HUDEP-2 (cell line): ENCODE data around the gene EIF2S2.

Experiments used
- DNase-seq, 76 experiments: peaks; one replicate each; lab custom pipeline; 2025; ENCODE audit not compliant: unreplicated experiment in 76 of 76; lab: John Stamatoyannopoulos, UW

EIF2S2 gene

DNA sequence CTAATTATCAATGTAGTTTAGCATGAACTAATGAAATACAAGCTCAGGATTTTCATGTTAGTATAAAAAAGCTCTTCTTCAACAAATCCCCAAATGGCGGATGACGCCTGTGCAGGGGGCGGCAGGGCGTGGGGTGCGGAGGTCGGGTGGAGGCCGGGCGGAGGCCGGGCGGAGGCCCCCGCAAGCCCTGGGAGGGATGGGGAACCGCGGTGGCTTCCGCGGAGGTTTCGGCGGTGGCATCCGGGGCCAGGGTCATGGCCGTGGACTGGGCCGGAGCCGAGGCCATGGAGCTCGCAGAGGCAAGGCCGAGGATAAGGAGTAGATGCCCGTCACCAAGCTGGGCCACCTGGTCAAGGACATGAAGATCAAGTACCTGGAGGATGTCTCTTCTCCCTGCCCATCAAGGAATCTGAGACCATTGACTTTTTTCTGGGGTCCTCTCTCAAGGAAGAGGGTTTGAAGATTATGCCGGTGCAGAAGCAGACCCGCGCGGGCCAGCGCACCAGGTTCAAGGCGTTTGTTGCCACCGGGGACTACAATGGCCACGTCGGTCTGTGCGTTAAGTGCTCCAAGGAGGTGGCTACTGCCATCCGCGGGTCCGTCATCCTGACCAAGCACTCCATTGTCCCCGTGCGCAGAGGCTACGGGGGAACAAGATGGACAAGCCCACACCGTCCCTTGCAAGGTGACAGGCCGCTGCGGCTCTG, 10.4 kb upstream of the EIF2S2 start:
- DNase-seq: no peak

DNA sequence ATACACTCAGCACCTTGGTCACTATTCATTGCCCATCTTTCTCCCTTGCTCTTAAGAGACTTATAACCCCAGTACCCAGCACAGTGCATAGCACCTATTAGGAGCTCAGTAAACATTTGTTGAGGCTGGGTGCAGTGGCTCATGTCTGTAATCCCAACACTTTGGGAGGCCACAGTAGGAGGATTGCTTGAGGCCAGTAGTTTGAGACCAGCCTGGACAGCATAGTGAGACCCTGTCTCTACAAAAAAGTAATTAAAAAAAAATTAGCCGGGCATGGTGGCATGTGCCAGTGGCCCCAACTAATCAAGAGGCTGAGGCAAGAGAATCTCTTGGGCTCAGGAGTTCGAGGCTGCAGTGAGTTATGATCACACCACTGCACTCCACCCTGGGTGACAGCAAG, 8.2 kb upstream of the EIF2S2 start:
- no peak for DNase-seq

DNA sequence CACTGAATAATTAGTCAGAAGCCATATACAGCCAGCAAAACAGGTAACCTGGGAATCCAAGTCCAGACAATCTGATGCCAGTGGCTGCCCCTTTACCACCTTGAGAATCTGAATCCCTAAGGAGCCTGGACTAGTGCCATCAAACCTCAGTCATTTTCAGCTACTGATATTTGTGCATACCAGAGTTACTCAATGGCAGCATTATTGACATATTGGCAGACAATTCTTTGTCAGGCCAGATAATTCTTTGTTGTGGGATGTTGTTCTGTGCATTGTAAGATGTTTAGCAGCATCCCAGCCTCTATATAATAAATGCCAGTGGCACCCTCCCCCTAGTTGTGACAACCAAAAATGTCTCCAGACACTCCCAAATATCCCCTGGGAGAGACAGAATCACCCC, 3.2 kb upstream of the EIF2S2 start:
- no peak for DNase-seq

DNA sequence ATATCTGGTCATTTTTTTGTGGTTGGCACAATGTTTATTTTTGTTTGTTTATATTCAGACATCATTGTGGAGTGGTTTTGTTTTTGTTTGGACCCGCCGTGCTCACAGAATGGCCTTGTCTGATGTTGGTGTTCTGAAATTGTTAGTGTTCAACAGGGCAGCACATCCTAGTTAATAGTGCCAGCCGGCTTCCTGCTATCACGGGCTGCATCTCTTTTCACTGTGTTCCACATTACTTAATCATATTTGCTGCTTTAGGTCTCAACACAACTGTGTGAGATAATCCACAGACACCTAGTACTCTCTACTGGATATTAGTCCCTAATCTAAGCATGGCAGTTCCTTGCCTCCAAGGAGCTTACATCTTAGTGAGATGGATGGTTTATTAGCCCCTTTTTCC, 2.8 kb upstream of the EIF2S2 start:
- DNase-seq: no peak

DNA sequence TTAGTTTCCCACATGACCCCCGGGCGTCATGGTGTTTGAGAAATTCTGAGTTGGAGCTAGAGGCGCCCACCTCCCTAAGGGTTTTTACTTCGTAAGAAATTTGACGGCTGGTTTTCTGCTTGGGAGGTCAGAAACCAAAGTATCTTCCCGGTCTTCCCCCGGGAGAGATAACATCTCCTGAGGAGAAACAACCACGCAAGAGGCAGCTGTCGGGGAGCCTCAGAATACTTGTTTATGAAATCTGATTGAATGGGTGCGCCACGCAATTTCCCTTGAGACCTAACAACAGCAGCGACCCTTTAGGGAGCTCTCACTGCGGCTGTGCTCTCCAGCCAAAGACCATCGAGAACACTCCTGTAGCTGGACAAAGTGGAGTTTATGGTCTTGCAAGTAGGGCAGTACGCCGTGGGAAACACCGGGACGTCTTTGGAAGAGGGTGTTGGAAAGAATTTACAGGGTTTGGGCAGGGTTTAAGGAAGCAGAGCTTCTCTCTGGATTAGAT, 608 bp upstream of the EIF2S2 start:
- peak in 15 of 76 experiments; percentile 9 to 65 (median 33) for DNase-seq

DNA sequence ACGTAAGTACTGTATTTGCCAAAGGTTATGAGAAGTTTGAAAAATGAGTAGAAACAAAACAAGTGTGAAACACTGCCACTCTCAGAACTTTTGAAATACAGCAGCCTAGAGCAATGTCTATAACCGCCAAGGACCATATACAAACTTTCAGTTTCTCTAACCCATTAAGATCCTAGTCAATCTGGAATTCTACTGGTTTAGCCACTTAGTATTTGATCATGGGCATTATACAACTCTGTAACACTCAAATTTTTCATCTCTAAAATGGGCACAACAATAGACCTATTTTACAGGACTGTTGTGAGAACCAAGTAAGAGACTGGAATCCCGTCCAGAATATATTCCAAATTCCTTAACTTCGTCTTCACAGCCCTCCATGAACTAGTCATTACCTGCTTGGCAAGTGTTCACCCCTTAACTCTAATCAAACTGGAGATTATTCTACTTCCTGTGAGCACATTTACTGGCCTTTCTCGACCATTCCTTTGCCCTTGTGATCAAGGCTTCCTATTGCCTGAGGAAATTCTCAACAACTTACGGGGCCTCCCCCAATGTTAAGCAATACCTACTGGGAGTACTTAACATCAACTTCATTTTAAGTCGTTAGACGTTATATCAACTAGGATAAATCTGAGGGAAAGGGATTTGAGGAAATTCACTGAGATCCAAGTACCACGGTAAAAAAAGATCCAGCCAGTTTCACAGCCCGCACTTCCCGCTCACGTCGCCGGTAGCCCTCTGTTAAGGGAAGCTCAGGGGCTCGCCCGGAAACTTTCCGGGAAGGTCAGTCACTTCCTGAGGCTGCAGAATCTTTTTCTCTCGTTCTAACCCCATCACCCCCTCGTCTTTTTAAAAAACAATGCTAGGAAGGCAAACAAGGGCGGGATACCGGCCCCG, 1.1 kb downstream of the EIF2S2 start:
- peak in 1 of 76 experiments; percentile 10 for DNase-seq

DNA sequence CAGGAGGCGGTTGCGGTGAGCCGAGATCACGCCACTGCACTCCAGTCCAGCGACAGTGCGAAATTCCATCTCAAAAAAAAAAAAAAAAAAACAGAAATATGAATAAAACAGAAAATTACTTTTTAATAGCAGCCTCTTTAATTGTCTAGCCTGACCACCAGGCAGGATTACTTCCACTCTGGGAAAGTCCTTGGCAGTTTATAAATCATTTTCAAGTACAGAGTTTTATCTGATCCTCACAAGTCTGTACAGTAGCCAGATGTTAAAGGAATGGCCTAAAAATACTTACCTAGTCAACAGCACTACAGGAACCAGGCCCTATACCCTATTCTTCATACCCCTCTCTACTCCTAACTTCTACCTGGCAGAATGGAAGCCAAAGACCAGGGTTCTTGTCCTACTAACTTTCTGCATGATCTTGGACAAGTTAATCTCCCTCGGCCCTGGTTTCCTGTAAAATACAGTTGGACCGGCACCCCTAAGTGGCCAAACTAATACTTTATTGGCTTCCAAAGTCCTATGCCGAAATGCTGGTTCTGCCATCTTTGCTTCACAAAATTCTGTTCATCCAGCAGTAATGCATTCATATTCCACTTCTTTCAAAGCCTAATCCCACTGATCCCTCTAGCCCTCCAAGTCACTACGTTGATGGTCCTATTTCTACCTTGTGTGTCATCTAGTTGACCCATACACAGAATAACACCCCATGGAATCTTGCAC, 1.9 kb downstream of the EIF2S2 start:
- DNase-seq: no peak

DNA sequence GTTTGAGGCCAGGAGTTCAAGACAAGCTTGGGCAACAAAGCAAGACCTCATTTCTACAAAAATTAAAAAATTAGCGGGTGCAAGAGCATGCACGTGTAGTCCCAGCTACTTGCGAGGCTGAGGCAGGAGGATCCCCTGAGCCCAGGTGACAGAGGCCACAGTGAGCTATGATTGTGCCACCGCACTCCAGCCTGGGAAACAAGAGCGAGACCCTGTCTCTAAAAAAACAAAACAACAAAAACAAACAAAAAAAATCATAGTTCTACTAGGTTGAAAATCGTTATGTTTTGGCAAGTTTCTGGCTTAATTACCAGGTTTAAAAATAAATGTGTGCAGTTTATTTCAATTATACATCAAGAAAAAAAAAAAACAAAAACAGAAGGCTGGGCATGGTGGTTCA, 2.6 kb downstream of the EIF2S2 start:
- DNase-seq: no peak

DNA sequence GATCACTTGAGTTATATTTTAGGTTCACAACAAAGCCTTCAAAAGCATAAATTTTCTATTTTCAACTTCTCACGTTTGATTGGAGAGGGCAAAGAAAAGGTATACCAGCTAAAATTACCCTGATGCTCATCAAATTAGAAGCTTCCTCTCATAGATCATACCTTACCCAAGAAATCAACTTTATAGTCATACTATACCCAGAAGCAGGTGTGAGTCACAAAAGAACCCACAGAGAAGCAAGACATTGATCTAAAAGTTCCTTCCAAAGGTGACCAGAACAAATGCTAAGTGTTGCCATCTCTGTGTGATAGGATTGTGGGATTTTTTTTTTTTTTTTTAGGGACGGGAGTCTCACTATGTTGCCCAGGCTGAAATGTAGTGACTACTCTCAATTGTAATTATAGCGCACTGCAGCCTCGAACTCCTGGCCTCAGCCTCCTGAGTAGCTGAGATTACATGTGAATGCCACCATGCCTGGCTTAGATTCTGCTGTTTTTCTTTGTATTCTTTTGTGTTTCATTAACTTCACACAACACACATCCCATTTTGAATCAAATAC, 3.3 kb downstream of the EIF2S2 start:
- no peak for DNase-seq

DNA sequence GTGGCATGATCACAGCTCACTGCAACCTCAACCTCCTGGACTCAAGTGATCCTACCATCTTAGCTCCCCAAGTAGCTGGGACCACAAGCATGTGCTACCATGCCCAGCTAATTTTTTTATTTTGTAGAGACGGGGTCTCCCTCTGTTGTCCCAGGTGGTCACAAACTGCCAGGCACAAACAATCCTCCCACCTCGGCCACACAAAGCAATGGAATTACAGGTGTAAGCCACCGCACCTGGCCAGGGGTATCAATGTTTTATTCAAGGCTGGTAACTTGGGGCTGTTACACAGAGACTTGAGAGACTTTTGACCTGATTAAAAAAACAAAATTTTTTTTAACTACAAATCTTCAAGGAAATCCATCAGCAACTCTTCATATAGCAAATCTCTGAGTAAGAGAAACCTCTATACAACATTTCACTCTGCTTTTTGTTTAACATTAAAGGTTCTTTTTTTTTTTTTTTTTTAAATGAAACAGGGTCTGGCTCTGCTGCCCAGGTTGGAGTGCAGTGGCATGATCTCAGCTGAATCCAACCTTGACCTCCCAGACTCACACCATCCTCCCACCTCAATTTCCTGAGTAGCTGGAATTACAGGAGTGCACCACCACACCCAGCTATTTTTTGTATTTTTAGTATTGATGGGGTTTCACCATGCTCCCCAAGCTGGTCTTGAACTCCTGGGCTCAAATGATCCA, 5.9 kb downstream of the EIF2S2 start:
- DNase-seq: no peak

DNA sequence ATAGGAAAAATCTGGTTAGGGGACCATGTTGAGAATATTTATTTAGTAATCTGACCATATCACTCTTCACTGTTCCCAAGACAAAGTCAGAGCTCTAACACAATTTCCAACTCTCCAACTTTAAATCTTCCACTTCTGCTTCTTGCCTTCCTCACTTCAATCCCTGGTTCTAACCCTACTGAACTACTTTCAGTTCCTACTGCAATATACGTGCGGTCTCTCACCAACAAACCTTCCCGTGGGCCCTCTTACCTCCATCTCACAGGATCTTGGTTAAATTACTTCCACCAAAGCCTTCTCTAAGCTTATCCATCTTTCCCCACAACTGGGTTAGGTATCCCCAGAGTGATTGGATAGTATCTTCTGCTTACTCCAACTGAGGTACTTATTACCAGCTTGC, 8.0 kb downstream of the EIF2S2 start:
- no peak for DNase-seq

DNA sequence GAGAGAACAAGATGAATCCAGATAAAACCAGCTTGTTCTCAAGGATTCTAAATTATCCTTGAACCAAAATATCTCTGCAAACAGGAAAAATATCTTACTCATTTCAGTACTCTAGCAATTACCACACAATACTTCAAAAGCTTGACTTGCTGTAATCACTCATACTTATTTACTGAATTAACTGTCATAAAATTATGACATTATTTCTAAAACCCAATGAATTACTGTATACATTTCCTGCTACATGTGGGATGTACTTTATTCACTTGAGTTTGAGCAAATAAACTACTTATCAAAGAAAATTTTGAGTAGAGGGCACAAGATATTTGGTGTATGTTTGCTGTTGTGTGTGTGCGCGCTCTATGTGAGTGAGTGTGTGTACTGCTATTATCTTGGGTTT, 9.7 kb downstream of the EIF2S2 start:
- no peak for DNase-seq

DNA sequence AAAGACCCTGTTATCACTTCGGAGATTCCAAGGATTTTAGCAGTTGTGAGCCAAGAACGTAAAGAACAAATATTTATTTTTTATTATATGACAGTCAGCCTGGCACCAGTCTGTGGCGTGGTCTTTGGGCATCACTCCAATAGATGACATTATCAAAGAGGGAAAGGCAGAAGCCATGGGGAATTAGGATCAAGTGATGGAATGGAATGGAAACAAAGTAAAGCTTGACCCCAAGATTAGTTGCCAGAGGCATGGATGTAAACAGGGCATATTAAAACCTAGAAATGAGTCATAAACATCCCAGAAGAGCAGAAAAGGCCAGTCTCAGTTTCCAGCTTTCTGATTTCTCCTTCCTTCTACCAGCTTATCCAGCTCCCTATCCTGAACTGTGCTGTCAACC, 11.5 kb downstream of the EIF2S2 start:
- no peak for DNase-seq

DNA sequence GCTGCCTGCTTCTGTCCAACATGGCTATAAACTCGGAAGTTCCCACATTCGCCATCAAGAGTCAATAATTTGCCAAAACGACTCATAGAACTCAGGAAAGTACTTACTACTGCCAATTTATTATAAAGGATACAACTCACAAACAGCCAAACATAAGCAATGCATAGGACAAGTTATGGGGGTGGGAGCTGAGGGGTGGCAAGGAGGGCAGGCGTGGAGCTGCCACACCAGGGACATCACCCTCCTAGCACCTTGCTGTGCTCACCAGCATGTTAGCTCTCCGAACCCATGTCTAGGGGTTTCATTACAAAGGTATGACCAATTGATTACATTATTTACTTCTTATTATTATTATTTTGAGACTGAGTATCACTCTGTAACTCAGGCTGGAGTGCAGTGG, 12.4 kb downstream of the EIF2S2 start:
- DNase-seq: no peak

DNA sequence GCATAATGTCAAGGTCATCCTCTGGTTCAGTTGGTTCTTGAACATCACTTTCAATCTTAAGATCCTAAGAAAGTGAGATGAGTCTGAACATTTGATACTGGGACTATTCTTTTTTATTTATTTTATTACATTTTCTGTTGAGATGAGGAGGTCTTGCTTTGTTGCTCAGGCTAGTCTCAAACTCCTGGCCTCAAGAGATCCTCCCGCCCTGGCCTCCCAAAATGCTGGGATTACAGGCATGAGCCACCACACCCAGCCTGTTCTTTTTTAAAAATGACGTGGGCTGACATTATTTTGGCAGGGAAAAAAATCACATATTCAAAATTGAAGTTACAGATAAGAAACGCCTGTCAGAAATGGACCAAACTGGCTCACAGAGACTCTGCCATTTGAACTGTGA, 13.5 kb downstream of the EIF2S2 start:
- no peak for DNase-seq

DNA sequence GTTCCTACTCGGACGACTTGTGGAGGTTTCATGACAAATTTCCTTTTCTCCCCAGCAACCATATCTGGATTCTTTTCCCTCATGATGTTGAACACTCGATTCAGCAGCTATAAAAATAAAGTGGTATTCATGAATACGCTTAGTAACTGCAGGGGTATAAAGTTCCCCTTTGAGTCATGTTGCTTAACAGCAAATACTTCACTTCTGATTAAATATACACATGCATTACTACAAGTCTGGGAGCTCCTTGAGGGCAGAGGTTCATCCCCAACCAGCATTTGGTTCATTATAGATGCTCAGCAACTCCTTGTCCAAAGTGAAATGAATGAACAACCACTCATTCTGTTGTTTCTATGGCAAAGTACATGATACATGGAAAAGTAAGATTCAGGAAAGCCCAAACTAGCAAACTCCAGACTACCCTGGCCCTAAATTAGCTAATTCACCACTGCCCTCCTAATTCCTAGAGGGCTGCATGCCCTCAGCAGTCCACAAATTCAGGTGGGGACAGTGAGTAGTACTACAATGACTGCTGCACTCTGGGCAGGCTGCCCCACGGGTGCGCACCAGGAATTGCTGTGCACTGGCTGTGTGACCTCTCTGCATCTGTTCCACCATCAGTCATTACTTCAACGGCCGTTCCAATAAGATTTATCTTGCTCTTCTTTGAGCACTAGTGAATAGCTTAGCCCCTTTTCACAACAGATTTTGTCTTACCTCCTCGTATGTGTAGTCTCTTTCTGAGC, 15.2 kb downstream of the EIF2S2 start:
- DNase-seq: no peak

DNA sequence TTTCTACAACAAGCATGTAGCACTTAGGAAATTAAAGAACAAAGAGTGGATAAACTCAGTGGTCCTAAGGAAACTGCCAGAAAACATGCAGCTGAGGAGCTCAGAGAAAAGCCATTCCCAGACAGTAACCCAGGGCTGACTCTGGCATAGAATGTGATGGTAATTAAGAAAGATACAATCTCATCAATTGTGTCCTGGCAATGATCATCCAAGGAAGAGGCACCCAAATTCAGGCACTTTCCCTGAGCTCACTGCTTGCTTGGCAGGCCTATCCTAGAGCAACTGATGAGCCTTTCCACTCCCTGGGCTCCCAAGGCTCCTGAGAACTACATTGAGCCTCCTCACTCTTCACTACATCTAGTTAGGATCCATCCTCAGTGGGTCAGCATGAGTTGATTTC, 16.2 kb downstream of the EIF2S2 start:
- no peak for DNase-seq

DNA sequence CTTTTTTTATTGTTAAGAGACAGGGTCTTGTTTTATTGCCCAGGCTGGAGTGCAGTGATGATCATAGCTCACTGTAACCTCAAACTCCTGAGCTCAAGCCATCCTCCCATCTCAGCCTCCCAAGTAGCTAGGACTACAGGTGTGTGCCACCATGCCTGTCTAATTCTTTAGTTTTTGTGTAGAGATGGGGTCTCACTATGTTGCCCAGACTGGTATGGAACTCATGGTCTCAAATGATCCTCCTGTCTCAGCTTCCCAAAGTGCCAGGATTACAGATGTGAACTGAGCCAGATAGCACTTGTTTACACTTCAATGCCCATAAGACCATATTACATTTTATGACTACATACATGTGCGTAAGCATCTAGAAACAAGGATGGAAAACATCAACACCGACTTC, 18.1 kb downstream of the EIF2S2 start:
- DNase-seq: no peak

DNA sequence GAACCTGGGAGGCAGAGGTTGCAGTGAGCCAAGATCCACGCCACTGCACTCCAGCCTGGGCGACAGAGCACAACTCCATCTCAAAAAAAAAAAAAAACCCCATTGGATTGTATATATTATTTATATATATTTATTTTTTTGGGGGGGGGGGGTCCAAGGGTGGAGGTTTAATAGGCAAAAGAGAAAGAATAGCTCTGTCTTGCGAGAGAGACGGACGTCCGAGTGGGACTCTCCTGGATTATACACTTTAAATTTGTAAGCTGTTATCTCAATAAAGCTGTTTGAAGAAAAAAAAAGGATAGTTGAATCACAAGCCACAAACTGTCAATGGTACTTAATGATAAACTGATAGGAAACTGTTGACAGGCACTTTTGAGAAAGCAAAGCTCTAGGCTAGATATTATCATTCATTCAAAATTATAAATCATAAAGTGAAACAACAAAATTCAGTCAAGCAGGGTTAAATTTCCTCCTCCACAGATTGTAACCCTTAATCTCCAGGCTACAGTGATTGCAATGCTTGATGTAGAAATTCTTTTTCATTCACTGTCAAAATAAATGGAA, 20.3 kb downstream of the EIF2S2 start:
- DNase-seq: no peak
